Stimulated activated CD4-positive, alpha-beta T cell treated with anti-CD3 and anti-CD28 coated beads, Interleukin-15, amount 100 ng/mL, for 1 hour (primary cell): ENCODE data around the gene SLC47A2.

Source experiments
- DNase-seq, 2 donors: peaks; one replicate each; pipeline ENCODE4 v3.0.0-alpha.2; 2020; ENCODE audit warnings: low read depth in 1 of 2, low spot score in 1 of 2

SLC47A2 gene

GRCh38 chr17:19646788-19647696, 69.3 kb downstream of the SLC47A2 start:
- no peak for DNase-seq

- peak in 1 of 2 donors; percentile 31 for DNase-seq
Observed at GRCh38 chr17:19645734-19646201, 70.6 kb downstream of the SLC47A2 start.

- no peak for DNase-seq
Observed at GRCh38 chr17:19644493-19645210, 71.7 kb downstream of the SLC47A2 start.

GRCh38 chr17:19642373-19642893, 74.0 kb downstream of the SLC47A2 start:
- no peak for DNase-seq

- DNase-seq: no peak
Observed at GRCh38 chr17:19641687-19642372, 74.6 kb downstream of the SLC47A2 start.

GRCh38 chr17:19631905-19632304, 84.5 kb downstream of the SLC47A2 start:
- DNase-seq: no peak

- DNase-seq: no peak
Observed at GRCh38 chr17:19630661-19631060, 85.7 kb downstream of the SLC47A2 start.

- no peak for DNase-seq
Observed at GRCh38 chr17:19630035-19630434, 86.3 kb downstream of the SLC47A2 start.

GRCh38 chr17:19629449-19629848, 86.9 kb downstream of the SLC47A2 start:
- DNase-seq: no peak
